IMR-90 (cell line): ENCODE data around the gene KLLN. TPM values are rescaled to one million over a fixed set of nuclear protein-coding genes. Genes with fewer than 3 reads are reported as not detected.

Experiments
- ATAC-seq: fragments of 200-7000 bp; cut with Tn5 transposase; 2 replicates; pipeline ENCODE4 v1.9.1; 2020; ENCODE audit warnings: low read depth, mild to moderate bottlenecking, moderate library complexity
- BruUV-seq: library from RNA; stranded (reverse); fragments of 400-500 nt; replicated peaks from 2 replicates; lab custom pipeline; 2021; lab: Mats Ljungman, UMichigan
- CTCF ChIA-PET: fragments of 300-600 bp; formaldehyde crosslinking; extraction: SDS; loops from one replicate; lab custom pipeline; 2021; ENCODE audit warnings: antibody characterized with exemption; lab: Yijun Ruan, JAX
- POLR2A ChIA-PET: fragments of 300-600 bp; sonication (Branson Sonifier 250); formaldehyde crosslinking; loops from one replicate; lab custom pipeline; 2022; ENCODE audit warnings: antibody characterized with exemption; ENCODE audit not compliant: unreplicated experiment; lab: Charles Lee
- DNase-seq: peaks from one replicate; pipeline ENCODE4 v3.0.0; 2013
- H2AFZ ChIP-seq: replicated peaks from 2 replicates; pipeline ENCODE3; 2013; ENCODE audit warnings: low read length, mild to moderate bottlenecking; ENCODE audit not compliant: poor library complexity
- H2AK5ac ChIP-seq: 2 replicates; pipeline ENCODE4 v1.6.1; 2013; ENCODE audit warnings: low read depth, low read length, inconsistent platforms
- H2AK9ac ChIP-seq: replicated peaks from 2 replicates; pipeline ENCODE3; 2013; ENCODE audit warnings: mild to moderate bottlenecking, low read depth, low read length, moderate library complexity; ENCODE audit not compliant: poor library complexity
- H2BK120ac ChIP-seq: 2 replicates; pipeline ENCODE4 v1.6.1; 2013; ENCODE audit warnings: low read depth, low read length, inconsistent platforms
- H2BK15ac ChIP-seq: 3 replicates; pipeline ENCODE4 v1.6.1; 2013; ENCODE audit warnings: low read depth, low read length, inconsistent platforms
- H2BK20ac ChIP-seq: 2 replicates; pipeline ENCODE4 v1.6.1; 2013; ENCODE audit warnings: low read depth, mild to moderate bottlenecking, inconsistent platforms, low read length, moderate library complexity
- H2BK5ac ChIP-seq: 2 replicates; pipeline ENCODE4 v1.6.1; 2013; ENCODE audit warnings: mild to moderate bottlenecking, low read depth, low read length, inconsistent platforms; ENCODE audit not compliant: poor library complexity, severe bottlenecking
- H3K14ac ChIP-seq: replicated peaks from 2 replicates; pipeline ENCODE4 v1.6.1; 2013; ENCODE audit warnings: low read depth, low read length, inconsistent platforms
- H3K18ac ChIP-seq: 2 replicates; pipeline ENCODE4 v1.6.1; 2013; ENCODE audit warnings: low read depth, low read length, control low read depth
- H3K23ac ChIP-seq: 2 replicates; pipeline ENCODE4 v1.6.1; 2013; ENCODE audit warnings: low read depth, low read length, inconsistent platforms
- H3K27ac ChIP-seq: 2 replicates; pipeline ENCODE4 v1.5.1; 2013; ENCODE audit warnings: mild to moderate bottlenecking, control low read depth, low read length; ENCODE audit not compliant: insufficient read depth
- H3K27me3 ChIP-seq: 2 replicates; pipeline ENCODE4 v1.6.1; 2013; ENCODE audit warnings: low read length; ENCODE audit not compliant: control insufficient read depth, insufficient read depth
- H3K36me3 ChIP-seq: 2 replicates; pipeline ENCODE4 v1.6.1; 2013; ENCODE audit warnings: low read length, mixed read lengths; ENCODE audit not compliant: control insufficient read depth, insufficient read depth
- H3K4ac ChIP-seq: 2 replicates; pipeline ENCODE4 v1.6.1; 2013; ENCODE audit warnings: low read depth, low read length, inconsistent platforms
- H3K4me1 ChIP-seq: 2 replicates; pipeline ENCODE4 v1.6.1; 2013; ENCODE audit warnings: low read length, mixed read lengths; ENCODE audit not compliant: control insufficient read depth, insufficient read depth
- H3K4me2 ChIP-seq: 2 replicates; pipeline ENCODE4 v1.6.1; 2013; ENCODE audit warnings: low read depth, mild to moderate bottlenecking, control low read depth, low read length, moderate library complexity
- H3K4me3 ChIP-seq: 2 replicates; pipeline ENCODE4 v1.5.1; 2013; ENCODE audit warnings: low read depth, mild to moderate bottlenecking, control low read depth, low read length, moderate library complexity; ENCODE audit not compliant: insufficient read depth
- H3K56ac ChIP-seq: 2 replicates; pipeline ENCODE4 v1.6.1; 2013; ENCODE audit warnings: low read length, inconsistent platforms; ENCODE audit not compliant: insufficient read depth; ENCODE audit errors: extremely low read depth
- H3K79me1 ChIP-seq, 2 experiments: 2 replicates each; pipeline ENCODE4 v1.6.1; 2013; ENCODE audit warnings: low read length in 2 of 2, inconsistent platforms in 1 of 2, low read depth in 1 of 2
- H3K9ac ChIP-seq: 2 replicates; pipeline ENCODE4 v1.6.1; 2013; ENCODE audit warnings: low read depth, low read length, control low read depth
- H3K9me1 ChIP-seq: 2 replicates; pipeline ENCODE4 v1.6.1; 2013; ENCODE audit warnings: low read length, inconsistent platforms; ENCODE audit not compliant: insufficient read depth
- H3K9me3 ChIP-seq: 2 replicates; pipeline ENCODE4 v1.6.1; 2013; ENCODE audit warnings: low read length; ENCODE audit not compliant: control insufficient read depth, insufficient read depth
- H4K20me1 ChIP-seq: 2 replicates; pipeline ENCODE4 v1.6.1; 2013; ENCODE audit warnings: low read length, inconsistent platforms; ENCODE audit not compliant: insufficient read depth
- H4K5ac ChIP-seq: 2 replicates; pipeline ENCODE4 v1.6.1; 2013; ENCODE audit warnings: mild to moderate bottlenecking, low read depth, low read length, control low read depth
- H4K8ac ChIP-seq, 2 experiments: 2 replicates each; pipeline ENCODE4 v1.6.1; 2013; ENCODE audit warnings: low read depth in 2 of 2, low read length in 2 of 2, control low read depth in 1 of 2, inconsistent platforms in 1 of 2
- H4K91ac ChIP-seq: 2 replicates; pipeline ENCODE4 v1.6.1; 2013; ENCODE audit warnings: low read depth, low read length, inconsistent platforms; ENCODE audit not compliant: insufficient read depth
- ELK1 ChIP-seq: fragments of 150-350 bp; IDR thresholded peaks from 2 replicates; pipeline ENCODE4 v1.6.1; 2016; ENCODE audit warnings: low read depth, mild to moderate bottlenecking, low read length, moderate library complexity, borderline replicate concordance
- MAFK ChIP-seq: IDR thresholded peaks from 2 replicates; pipeline ENCODE4 v1.6.1; 2012; ENCODE audit warnings: low read depth, low read length, improper control_type of control experiment
- MAZ ChIP-seq: IDR thresholded peaks from 2 replicates; pipeline ENCODE4 v1.6.1; 2012; ENCODE audit warnings: low read depth, mild to moderate bottlenecking, low read length, improper control_type of control experiment, moderate library complexity, borderline replicate concordance
- MXI1 ChIP-seq: IDR thresholded peaks from 2 replicates; pipeline ENCODE4 v1.6.1; 2012; ENCODE audit warnings: low read depth, mild to moderate bottlenecking, low read length, moderate library complexity, borderline replicate concordance
- RCOR1 ChIP-seq: IDR thresholded peaks from 2 replicates; pipeline ENCODE4 v1.6.1; 2012; ENCODE audit warnings: mild to moderate bottlenecking, low read length, improper control_type of control experiment; ENCODE audit not compliant: insufficient replicate concordance
- RFX5 ChIP-seq: IDR thresholded peaks from 2 replicates; pipeline ENCODE4 v1.8.0; 2012; ENCODE audit warnings: low read depth, mild to moderate bottlenecking, low read length, moderate library complexity
- SMC3 ChIP-seq: fragments of 150-350 bp; IDR thresholded peaks from 2 replicates; pipeline ENCODE4 v1.6.1; 2016; ENCODE audit warnings: low read depth, mild to moderate bottlenecking, antibody characterized with exemption, low read length, moderate library complexity
- WGBS, 2 experiments: methylation state at CpG; one replicate each; pipeline versions ENCODE4 v1.1.5 to v1.1.7; 2013; ENCODE audit warnings: missing lambda C conversion rate in 2 of 2; ENCODE audit not compliant: insufficient read length in 1 of 2; ENCODE audit errors: extremely low coverage in 2 of 2; 5-methylcytosine and 5-hydroxymethylcytosine counted together
- dilution Hi-C: fragments of 300-500 bp; cut with HindIII; formaldehyde crosslinking; loops from one replicate; pipeline ENCODE4 v1.14.3; 2018; ENCODE audit warnings: low sequenced_read_pairs; ENCODE audit not compliant: unreplicated experiment
- in situ Hi-C: fragments of 300-500 bp; cut with MboI; formaldehyde crosslinking; loops from 3 replicates; pipeline ENCODE4 v1.14.3; 2019; ENCODE audit warnings: low sequenced_read_pairs, inconsistent platforms, mixed read lengths
- intact Hi-C: fragments of 100-400 bp; cut with micrococcal nuclease; formaldehyde crosslinking; loops from 2 replicates; pipeline ENCODE4 v1.10.0; 2022
- polyA plus RNA-seq, 3 experiments: library from polyadenylated mRNA; depleted of rRNA; stranded (reverse); fragments of >200 nt; gene quantifications; 2 replicates each; pipeline ENCODE4 v1.2.3, GENCODE V29; 2012; ENCODE audit warnings: low replicate concordance in 1 of 3
- total RNA-seq: library from RNA; depleted of rRNA; stranded (reverse); fragments of >200 nt; gene quantifications from 2 replicates; pipeline ENCODE4 v1.2.3, GENCODE V29; 2012

KLLN gene
- total and polyA plus RNA-seq, 2 of the 4 experiments (the other 2 are of a cell fraction) = 0.36 TPM

GRCh38 chr10:87886635-87887034 is 23.3 kb upstream of the KLLN start:
- ATAC-seq (no peak), DNase-seq (no peak)
- H2BK120ac ChIP-seq = no peak overlapping the region
- BruUV-seq = no TSS peak
- H2BK15ac ChIP-seq = no peak overlapping the region
- TF ChIP-seq RFX5 = no peak
- TF ChIP-seq SMC3 = no peak
- TF ChIP-seq MXI1 = no peak
- no peak for TF ChIP-seq MAFK
- no peak for TF ChIP-seq MAZ
- no peak for TF ChIP-seq RCOR1
- no peak for TF ChIP-seq ELK1
- no peak overlapping the region for H3K14ac ChIP-seq
- H3K4ac ChIP-seq = no peak overlapping the region
- H3K56ac ChIP-seq = no peak overlapping the region
- WGBS, 2 experiments = no CpG with 5 or more reads among the region's 2 CpGs
- CTCF ChIA-PET = no interaction called here
- H3K4me2 ChIP-seq = no peak overlapping the region
- no peak overlapping the region for H2AK5ac ChIP-seq
- H3K27me3 ChIP-seq = no peaks in the 10 kb centered on the region
- dilution Hi-C loops (no loop called here), intact Hi-C loops (no loop called here), in situ Hi-C loops (no loop called here)
- peaks cover 15% of the 10 kb centered on the region for H3K36me3 ChIP-seq
- H2AK9ac ChIP-seq = no peak overlapping the region
- H3K4me1 ChIP-seq = no peaks in the 10 kb centered on the region
- POLR2A ChIA-PET = no interaction called here
- peaks cover 22 to 67% of the 10 kb centered on the region in 2 experiments for H3K79me1 ChIP-seq
- no peak overlapping the region for H2BK5ac ChIP-seq
- no peak overlapping the region for H3K23ac ChIP-seq
- peaks cover 53% of the 10 kb centered on the region for H4K20me1 ChIP-seq
- no peak overlapping the region for H4K5ac ChIP-seq
- no peak overlapping the region for H4K91ac ChIP-seq
- H3K9ac ChIP-seq = no peak overlapping the region
- H3K9me1 ChIP-seq = peaks cover 3% of the 10 kb centered on the region
- no peak overlapping the region for H3K27ac ChIP-seq
- H3K9me3 ChIP-seq = peaks cover 2% of the 10 kb centered on the region
- no peak overlapping the region for H2BK20ac ChIP-seq
- H4K8ac ChIP-seq = no peak overlapping the region
- H2AFZ ChIP-seq = no peak overlapping the region
- no peak overlapping the region for H3K18ac ChIP-seq
- H3K4me3 ChIP-seq = no peak overlapping the region
